Adrenal gland (tissue), 12 donors: Measurements from ENCODE around the gene AIF1. TPM values are rescaled to one million over a fixed set of nuclear protein-coding genes. Genes with fewer than 3 reads are reported as not detected.
A peak's percentile ranks its signal among the peaks of the same experiment; 100 is the strongest.

Experiments used
- DNase-seq, 7 donors: peaks; one replicate each; pipeline ENCODE4 v3.0.0-alpha.2; 2019 to 2020
- H3K27ac ChIP-seq, 5 donors: fragments of 200-600 bp; sonication (generic) in 4 of 5; 1 replicate in 3 of 5; 2 replicates in 2 of 5; pipeline versions ENCODE4 v1.5.1 to v1.8.0; 2016 to 2020; ENCODE audit warnings: mild to moderate bottlenecking in 1 of 5
- H3K27me3 ChIP-seq: fragments of 200-600 bp; 2 replicates; pipeline ENCODE4 v1.8.0; 2021
- H3K36me3 ChIP-seq, 2 donors: fragments of 200-600 bp; replicated peaks in 1 of 2; 1 replicate in 1 of 2; 2 replicates in 1 of 2; pipeline versions ENCODE4 v1.5.1 to v1.8.0; 2018 to 2022
- H3K4me1 ChIP-seq, 2 donors: fragments of 200-600 bp; replicated peaks in 1 of 2; 1 replicate in 1 of 2; 2 replicates in 1 of 2; pipeline versions ENCODE4 v1.5.1 to v1.8.0; 2018 to 2021
- H3K4me3 ChIP-seq, 4 donors: fragments of 200-600 bp; sonication (generic) in 3 of 4; one replicate each; pipeline ENCODE4 v1.5.1; 2016 to 2018
- H3K9me3 ChIP-seq, 3 donors: fragments of 200-600 bp; sonication (generic) in 1 of 3; replicated peaks in 1 of 3; 1 replicate in 2 of 3; 2 replicates in 1 of 3; pipeline versions ENCODE4 v1.5.1 to v1.8.0; 2016 to 2021
- CTCF ChIP-seq, 6 experiments: fragments of 450-650 bp in 4 of 6; fragments of 200-600 bp in 2 of 6; sonication (generic) in 1 of 6; IDR thresholded peaks; 1 replicate in 5 of 6; 2 replicates in 1 of 6; pipeline versions ENCODE4 v1.5.1 to v1.8.0; 2016 to 2021; ENCODE audit warnings: antibody characterized with exemption in 6 of 6, mild to moderate bottlenecking in 2 of 6, moderate library complexity in 1 of 6
- POLR2A ChIP-seq, 2 donors: fragments of 450-650 bp; IDR thresholded peaks; one replicate each; pipeline ENCODE4 v1.6.1; 2017; ENCODE audit warnings: antibody characterized with exemption in 2 of 2, mild to moderate bottlenecking in 2 of 2, moderate library complexity in 1 of 2
- WGBS, 4 donors: extraction: QIAGEN DNeasy Blood & Tissue Kit in 2 of 4; methylation state at CpG; one replicate each; pipeline versions ENCODE4 v1.1.5 to v1.1.7; 2013 to 2017; 5-methylcytosine and 5-hydroxymethylcytosine counted together
- intact Hi-C, 2 donors: fragments of 100-400 bp; cut with DNase I; formaldehyde crosslinking; loops; one replicate each; pipeline versions ENCODE4 v1.14.1 to v1.15.0; 2022 to 2023
- polyA plus RNA-seq, 3 donors: library from polyadenylated mRNA; stranded (reverse); fragments of 200-250 nt in 2 of 3; fragments of 350-450 nt in 1 of 3; fragmentation: Illumina TruSeq in 1 of 3; extraction: RNeasy Lipid Tissue Mini Kit (QIAGEN cat#74804) in 1 of 3; gene quantifications; one replicate each; pipeline ENCODE4 v1.2.3, GENCODE V29; 2013 to 2014
- total RNA-seq, 9 donors: library from RNA; depleted of rRNA in 4 of 9; stranded (reverse); fragments of >200 nt in 4 of 9; fragments of 120-200 nt in 1 of 9; fragmentation: NEBNext Ultra II Directional in 1 of 9; extraction: Animal tissue kit (Norgen Biotek cat#: 25700) in 1 of 9; gene quantifications; one replicate each; pipeline versions ENCODE4 v1.1.0 to v1.2.4, GENCODE V29; 2013 to 2023
- donor health status: healthy with polysubstance abuse.
- donor health status: Bipolar disorder and iron deficiency.
- donor health status: DM: yes; HTN: yes; CAD: no.
- donor health status: DM: no; HTN: no; CAD: no.
- donor health status: DM: no; HTN: no; CAD: no.
- donor health status: DM: yes; HTN: yes; CAD: no.

Gene AIF1
- total and polyA plus RNA-seq, 12 donors: 15.3 to 104 (median 66.3) TPM

- WGBS, 4 donors: 51 to 60% methylated on average over 3 of the region's 3 CpGs; no CpG with 5 or more reads in 2 of the 4 donors
- peak within 1 kb of the TSS in 4 of 5 donors; percentile 45 to 77 (median 68) for H3K27ac ChIP-seq
- DNase-seq: no peak
- peak within 1 kb of the TSS in 3 of 4 donors; percentile 54 to 63 (median 59) for H3K4me3 ChIP-seq
- no peaks in the 10 kb centered on the region for H3K36me3 ChIP-seq
- intact Hi-C loops: no loop called here
- TF ChIP-seq CTCF (IDR thresholded peaks at IDR 0.05) (no peak), POLR2A (IDR thresholded peaks at IDR 0.05) (no peak)
- H3K4me1 ChIP-seq: peaks cover 4 to 5% of the 10 kb centered on the region in 2 donors
- H3K9me3 ChIP-seq: no peaks in the 10 kb centered on the region
- H3K27me3 ChIP-seq: no peaks in the 10 kb centered on the region
Measured at GRCh38 chr6:31582230-31582643, 32.8 kb upstream of the AIF1 start, which contains the start of gene LTB. LTB (minus strand) TSS chr6:31582424; CDS start chr6:31582417, 7 bp downstream.

- intact Hi-C loops: no loop called here
- Histone ChIP-seq H3K9me3 (no peaks in the 10 kb centered on the region), H3K27me3 (no peaks in the 10 kb centered on the region), H3K4me3 (no peak overlapping the region), H3K36me3 (no peaks in the 10 kb centered on the region), H3K27ac (peak overlapping the region in 2 of 5 donors; percentile 6 to 63), H3K4me1 (peaks cover 3 to 5% of the 10 kb centered on the region in 2 donors)
- WGBS, 4 donors: 49 to 69% (median 61%) methylated on average over 2 of the region's 2 CpGs
- TF ChIP-seq POLR2A (IDR thresholded peaks at IDR 0.05): no peak
- peak in 3 of 6 experiments; percentile 3 to 23 (median 15) for TF ChIP-seq CTCF (IDR thresholded peaks at IDR 0.05)
- no peak for DNase-seq
Measured at GRCh38 chr6:31585491-31585890, 29.5 kb upstream of the AIF1 start.

- Histone ChIP-seq H3K9me3 (no peaks in the 10 kb centered on the region), H3K27me3 (no peaks in the 10 kb centered on the region), H3K36me3 (no peaks in the 10 kb centered on the region), H3K27ac (peak within 1 kb of the TSS in 3 of 5 donors; percentile 6 to 63 (median 12)), H3K4me1 (peaks cover 0 to 5% of the 10 kb centered on the region in 2 donors), H3K4me3 (no peak within 1 kb of the TSS)
- intact Hi-C loops: no loop called here
- peak in 2 of 7 donors; percentile 25 to 31 for DNase-seq
- WGBS, 4 donors: 23 to 53% (median 50%) methylated on average over 1 of the region's 1 CpG
- TF ChIP-seq POLR2A (IDR thresholded peaks at IDR 0.05) (no peak), CTCF (IDR thresholded peaks at IDR 0.05) (no peak)
Measured at GRCh38 chr6:31586008-31586407, 29.0 kb upstream of the AIF1 start, which contains the start of gene LST1. LST1 (plus strand) TSS chr6:31586277; CDS start chr6:31587300, 1,023 bp downstream.

- Histone ChIP-seq H3K27ac (peak overlapping the region in 2 of 5 donors; percentile 12 to 63), H3K9me3 (no peaks in the 10 kb centered on the region), H3K4me3 (no peak overlapping the region), H3K4me1 (peaks cover 0 to under 1% of the 10 kb centered on the region in 2 donors), H3K36me3 (no peaks in the 10 kb centered on the region), H3K27me3 (no peaks in the 10 kb centered on the region)
- TF ChIP-seq POLR2A (IDR thresholded peaks at IDR 0.05) (no peak), CTCF (IDR thresholded peaks at IDR 0.05) (no peak)
- intact Hi-C loops: no loop called here
- no peak for DNase-seq
- WGBS, 4 donors: 46 to 56% (median 54%) methylated on average over 4 to 9 of the region's 9 CpGs
Measured at GRCh38 chr6:31586599-31587281, 28.3 kb upstream of the AIF1 start.
